GM12801 (cell line): ENCODE measurements around the gene PI3.

Experiments used
- TF ChIP-seq, protein P1 (sequence below): IDR thresholded peaks from one replicate; pipeline ENCODE4 v1.5.1; 2011; ENCODE audit warnings: control low read depth; ENCODE audit not compliant: insufficient read length; ENCODE audit errors: extremely low read depth

PI3 gene

DNA sequence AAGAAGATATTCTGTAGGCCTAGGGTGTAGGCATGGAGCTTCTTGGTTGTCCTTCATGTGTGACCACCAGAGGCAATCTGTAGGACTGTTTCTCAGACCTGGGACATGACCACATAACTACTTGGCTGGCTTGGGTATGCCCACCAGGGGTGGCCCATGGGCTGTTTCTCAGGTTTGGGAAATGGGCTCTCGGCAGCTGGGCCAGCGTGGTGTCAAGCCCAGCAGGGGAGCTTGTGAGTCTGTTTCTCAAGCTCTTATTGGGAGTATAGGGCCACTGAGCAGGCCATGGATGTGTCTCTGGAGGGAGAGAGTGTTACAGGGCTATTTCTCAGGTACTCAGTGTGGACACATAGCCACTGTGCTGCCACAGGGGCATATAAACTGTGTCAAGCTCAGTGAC lies 43.9 kb downstream of the PI3 start:
- TF ChIP-seq, protein P1, sequence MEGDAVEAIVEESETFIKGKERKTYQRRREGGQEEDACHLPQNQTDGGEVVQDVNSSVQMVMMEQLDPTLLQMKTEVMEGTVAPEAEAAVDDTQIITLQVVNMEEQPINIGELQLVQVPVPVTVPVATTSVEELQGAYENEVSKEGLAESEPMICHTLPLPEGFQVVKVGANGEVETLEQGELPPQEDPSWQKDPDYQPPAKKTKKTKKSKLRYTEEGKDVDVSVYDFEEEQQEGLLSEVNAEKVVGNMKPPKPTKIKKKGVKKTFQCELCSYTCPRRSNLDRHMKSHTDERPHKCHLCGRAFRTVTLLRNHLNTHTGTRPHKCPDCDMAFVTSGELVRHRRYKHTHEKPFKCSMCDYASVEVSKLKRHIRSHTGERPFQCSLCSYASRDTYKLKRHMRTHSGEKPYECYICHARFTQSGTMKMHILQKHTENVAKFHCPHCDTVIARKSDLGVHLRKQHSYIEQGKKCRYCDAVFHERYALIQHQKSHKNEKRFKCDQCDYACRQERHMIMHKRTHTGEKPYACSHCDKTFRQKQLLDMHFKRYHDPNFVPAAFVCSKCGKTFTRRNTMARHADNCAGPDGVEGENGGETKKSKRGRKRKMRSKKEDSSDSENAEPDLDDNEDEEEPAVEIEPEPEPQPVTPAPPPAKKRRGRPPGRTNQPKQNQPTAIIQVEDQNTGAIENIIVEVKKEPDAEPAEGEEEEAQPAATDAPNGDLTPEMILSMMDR = no peak

DNA sequence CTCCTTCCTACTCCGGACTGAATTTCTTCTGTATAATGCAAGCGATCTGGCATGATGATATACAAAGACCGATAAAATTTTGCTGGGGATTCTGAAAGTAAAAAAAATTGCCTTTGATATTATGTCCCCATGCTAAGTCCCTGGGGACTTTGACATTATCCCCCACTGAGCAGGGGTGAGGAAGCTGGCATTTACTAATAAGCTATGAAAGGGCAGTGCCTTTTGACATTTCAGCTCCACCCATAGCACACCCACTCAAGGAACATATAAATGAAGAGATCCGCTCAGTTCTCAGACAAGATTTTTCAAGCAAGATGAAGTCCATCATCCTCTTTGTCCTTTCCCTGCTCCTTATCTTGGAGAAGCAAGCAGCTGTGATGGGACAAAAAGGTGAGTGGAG lies 46.4 kb downstream of the PI3 start, which contains the start of gene SEMG2:
SEMG2 (plus strand) TSS at position 298 of the 400 bp plus-strand sequence; CDS start at position 315, 17 bp downstream.
- TF ChIP-seq, protein P1 = no peak

DNA sequence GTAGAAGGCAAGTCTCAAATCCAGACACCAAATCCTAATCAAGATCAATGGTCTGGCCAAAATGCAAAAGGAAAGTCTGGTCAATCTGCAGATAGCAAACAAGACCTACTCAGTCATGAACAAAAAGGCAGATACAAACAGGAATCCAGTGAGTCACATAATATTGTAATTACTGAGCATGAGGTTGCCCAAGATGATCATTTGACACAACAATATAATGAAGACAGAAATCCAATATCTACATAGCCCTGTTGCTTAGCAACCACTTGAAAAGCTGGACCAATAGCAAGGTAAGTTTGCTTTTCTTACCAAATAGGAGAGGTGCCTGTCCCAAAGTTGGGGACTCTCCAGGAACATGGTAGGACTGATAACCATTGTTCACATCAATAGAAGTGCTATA lies 48.4 kb downstream of the PI3 start:
- TF ChIP-seq, protein P1 = no peak
